BJ (cell line): ENCODE results near the gene CELF1. TPM values are rescaled to one million over a fixed set of nuclear protein-coding genes. Genes with fewer than 3 reads are reported as not detected.
A peak's percentile ranks its signal among the peaks of the same experiment; 100 is the strongest.
"Not testable (repeated sequence)": the region's sequence is repeated elsewhere in the genome, so short reads cannot be mapped to it uniquely, and the experiment has no call there.

ENCODE experiments used
- CTCF ChIA-PET: fragments of 350-600 bp; formaldehyde crosslinking; extraction: SDS; loops from one replicate; lab custom pipeline; 2021; ENCODE audit warnings: antibody characterized with exemption, inconsistent platforms; lab: Yijun Ruan, JAX
- POLR2A ChIA-PET: fragments of 300-600 bp; sonication (Branson Sonifier 250); formaldehyde crosslinking; extraction: SDS; loops from one replicate; lab custom pipeline; 2021; ENCODE audit warnings: antibody characterized with exemption; lab: Charles Lee
- DNase-seq: peaks from one replicate; pipeline ENCODE4 v3.0.0-alpha.2; 2011; ENCODE audit warnings: low read depth
- H3K27me3 ChIP-seq: 2 replicates; pipeline ENCODE4 v1.6.0; 2011; ENCODE audit warnings: low read length; ENCODE audit not compliant: control insufficient read depth, insufficient read depth
- H3K36me3 ChIP-seq: 2 replicates; pipeline ENCODE4 v1.5.1; 2011; ENCODE audit warnings: low read length; ENCODE audit not compliant: control insufficient read depth, insufficient read depth
- H3K4me3 ChIP-seq: 2 replicates; pipeline ENCODE4 v1.5.1; 2011; ENCODE audit warnings: low read depth, mild to moderate bottlenecking, control low read depth, low read length
- polyA plus RNA-seq: library from polyadenylated mRNA; depleted of rRNA; stranded (reverse); fragments of >200 nt; gene quantifications from 2 replicates; pipeline ENCODE4 v1.2.3, GENCODE V29; 2011
- TF ChIP-seq, protein P1 (sequence below): IDR thresholded peaks from 2 replicates; pipeline ENCODE4 v1.5.1; 2011; ENCODE audit warnings: low read depth, mild to moderate bottlenecking, control low read depth, inconsistent platforms, low read length, moderate library complexity; ENCODE audit not compliant: insufficient read depth

Gene CELF1
- polyA plus RNA-seq, 1 experiment, result 73.5 TPM

DNA sequence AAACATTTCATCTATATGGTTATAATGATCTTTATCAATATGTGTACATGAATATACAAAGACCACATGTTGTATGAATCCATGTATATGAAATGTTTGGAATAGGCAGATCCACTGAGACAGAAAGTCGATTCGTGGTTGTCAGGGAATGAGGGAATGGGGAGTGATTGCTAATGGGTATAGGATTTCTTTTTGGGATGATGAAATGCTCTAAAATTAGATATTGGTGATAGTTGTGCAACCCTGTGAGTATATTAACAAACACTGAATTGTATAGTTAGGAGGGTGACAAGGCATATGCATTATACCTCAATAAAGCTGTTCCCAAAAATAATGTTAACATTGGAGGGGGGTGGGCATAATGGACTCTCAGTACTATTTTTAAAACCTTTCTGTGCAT lies 7.5 kb upstream of the CELF1 start:
- DNase-seq, result no peak
- TF ChIP-seq, protein P1, sequence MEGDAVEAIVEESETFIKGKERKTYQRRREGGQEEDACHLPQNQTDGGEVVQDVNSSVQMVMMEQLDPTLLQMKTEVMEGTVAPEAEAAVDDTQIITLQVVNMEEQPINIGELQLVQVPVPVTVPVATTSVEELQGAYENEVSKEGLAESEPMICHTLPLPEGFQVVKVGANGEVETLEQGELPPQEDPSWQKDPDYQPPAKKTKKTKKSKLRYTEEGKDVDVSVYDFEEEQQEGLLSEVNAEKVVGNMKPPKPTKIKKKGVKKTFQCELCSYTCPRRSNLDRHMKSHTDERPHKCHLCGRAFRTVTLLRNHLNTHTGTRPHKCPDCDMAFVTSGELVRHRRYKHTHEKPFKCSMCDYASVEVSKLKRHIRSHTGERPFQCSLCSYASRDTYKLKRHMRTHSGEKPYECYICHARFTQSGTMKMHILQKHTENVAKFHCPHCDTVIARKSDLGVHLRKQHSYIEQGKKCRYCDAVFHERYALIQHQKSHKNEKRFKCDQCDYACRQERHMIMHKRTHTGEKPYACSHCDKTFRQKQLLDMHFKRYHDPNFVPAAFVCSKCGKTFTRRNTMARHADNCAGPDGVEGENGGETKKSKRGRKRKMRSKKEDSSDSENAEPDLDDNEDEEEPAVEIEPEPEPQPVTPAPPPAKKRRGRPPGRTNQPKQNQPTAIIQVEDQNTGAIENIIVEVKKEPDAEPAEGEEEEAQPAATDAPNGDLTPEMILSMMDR, result no peak
- no peak overlapping the region for H3K4me3 ChIP-seq
- no peaks in the 10 kb centered on the region for H3K36me3 ChIP-seq
- no peaks in the 10 kb centered on the region for H3K27me3 ChIP-seq
- POLR2A ChIA-PET, result no interaction called here
- CTCF ChIA-PET, result no interaction called here

GRCh38 chr11:47558695-47559094 lies 5.8 kb upstream of the CELF1 start:
- TF ChIP-seq, protein P1, result no peak
- CTCF ChIA-PET, result interaction anchor here (0.7 kb wide), 2 partner anchors 27 to 58 kb away, joined by 3 read pairs; no protein-coding TSS in a partner anchor
- Histone ChIP-seq H3K4me3 (no peak overlapping the region), H3K27me3 (no peaks in the 10 kb centered on the region), H3K36me3 (no peaks in the 10 kb centered on the region)
- POLR2A ChIA-PET, result no interaction called here
- DNase-seq, result no peak

DNA sequence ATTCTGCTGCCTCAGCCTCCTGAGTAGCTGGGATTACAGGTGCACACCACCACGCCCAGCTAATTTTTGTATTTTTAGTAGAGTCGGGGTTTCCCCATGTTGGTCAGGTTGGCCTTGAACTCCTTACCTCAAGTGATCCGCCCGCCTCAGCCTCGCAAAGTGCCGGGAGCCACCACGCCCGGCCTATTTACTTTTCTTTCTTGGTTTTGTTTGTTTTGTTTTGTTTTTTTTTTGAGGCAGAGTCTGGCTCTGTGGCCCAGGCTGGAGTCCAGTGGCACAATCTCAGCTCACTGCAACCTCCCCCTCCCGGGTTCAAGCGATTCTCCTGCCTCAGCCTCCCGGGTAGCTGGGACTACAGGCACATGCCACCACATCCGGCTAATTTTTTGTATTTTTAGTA lies 4.1 kb upstream of the CELF1 start:
- ChIA-PET POLR2A (interaction anchor here (0.6 kb wide), 1 partner anchor 26 kb away, joined by 3 read pairs; no protein-coding TSS in a partner anchor), CTCF (interaction anchor here (1.2 kb wide), 1 partner anchor 17 kb away, joined by 3 read pairs; no protein-coding TSS in a partner anchor)
- not testable (repeated sequence) for DNase-seq

GRCh38 chr11:47553406-47553743 lies 443 bp upstream of the CELF1 start:
- no peaks in the 10 kb centered on the region for H3K27me3 ChIP-seq
- no peak for DNase-seq
- POLR2A ChIA-PET, result interaction anchor here (0.6 kb wide), 1 partner anchor 28 kb away, joined by 5 read pairs; no protein-coding TSS in a partner anchor
- peak overlapping the region; percentile 31 for H3K4me3 ChIP-seq
- no peaks in the 10 kb centered on the region for H3K36me3 ChIP-seq
- CTCF ChIA-PET, result interaction anchor here (0.6 to 5.7 kb wide), 11 partner anchors 11 to 118 kb away, joined by 3 to 45 read pairs (median 4); partner anchors contain the start of gene PTPMT1
- TF ChIP-seq, protein P1, result no peak

More for the DNA sequence above, 4.1 kb upstream of the CELF1 start:
- not testable (repeated sequence) for H3K4me3 ChIP-seq, H3K27me3 ChIP-seq, H3K36me3 ChIP-seq

- Histone ChIP-seq H3K4me3 (peak overlapping the region; percentile 85), H3K36me3 (no peaks in the 10 kb centered on the region), H3K27me3 (no peaks in the 10 kb centered on the region)
- POLR2A ChIA-PET, result no interaction called here
- no peak for DNase-seq
- TF ChIP-seq, protein P1, result no peak
- CTCF ChIA-PET, result interaction anchor here (0.5 to 5.7 kb wide), 6 partner anchors 12 to 184 kb away, joined by 3 to 45 read pairs (median 7); partner anchors contain the start of gene PTPMT1
Observed at GRCh38 chr11:47552056-47552565, 821 bp downstream of the CELF1 start.

DNA sequence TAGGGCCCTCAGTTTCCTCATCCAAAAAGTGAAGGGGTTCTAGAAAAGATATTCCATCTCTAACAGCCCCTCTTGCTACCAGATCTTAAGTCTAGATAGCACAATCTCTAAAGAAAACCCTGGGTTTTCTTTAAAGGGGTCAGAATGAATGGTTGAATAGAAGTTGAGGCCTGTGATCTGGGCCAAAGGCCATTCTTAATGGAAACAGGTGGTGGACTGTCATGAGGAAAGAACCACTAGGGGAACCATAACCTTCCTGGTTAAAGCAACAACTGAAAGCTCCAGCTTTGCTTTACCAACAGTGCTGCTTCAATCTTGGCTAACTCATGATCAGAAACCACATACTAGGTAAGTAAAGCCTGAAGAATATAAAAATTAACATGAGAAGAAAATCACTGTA lies 1.8 kb downstream of the CELF1 start:
- no peaks in the 10 kb centered on the region for H3K36me3 ChIP-seq
- H3K4me3 ChIP-seq, result no peak overlapping the region
- CTCF ChIA-PET, result interaction anchor here (0.9 to 5.7 kb wide), 3 partner anchors 11 to 41 kb away, joined by 3 to 45 read pairs (median 12); partner anchors contain the start of gene PTPMT1
- POLR2A ChIA-PET, result no interaction called here
- H3K27me3 ChIP-seq, result no peaks in the 10 kb centered on the region
- no peak for DNase-seq
- TF ChIP-seq, protein P1, result peak; percentile 49
